NCI-H128 (cell line): ENCODE measurements around the gene KIF4A.

Source experiments
- DNase-seq: peaks from one replicate; lab custom pipeline; 2025; ENCODE audit not compliant: unreplicated experiment; lab: John Stamatoyannopoulos, UW

The KIF4A gene

GRCh38 chrX:70468709-70469108 lies 178.8 kb downstream of the KIF4A start:
- DNase-seq = no peak
